ENCODE results near the gene EIF5. TPM values are rescaled to one million over a fixed set of nuclear protein-coding genes. Genes with fewer than 3 reads are reported as not detected.

The EIF5 gene
- total RNA-seq, 1 donor from 2014 or later = 186 TPM

DNA sequence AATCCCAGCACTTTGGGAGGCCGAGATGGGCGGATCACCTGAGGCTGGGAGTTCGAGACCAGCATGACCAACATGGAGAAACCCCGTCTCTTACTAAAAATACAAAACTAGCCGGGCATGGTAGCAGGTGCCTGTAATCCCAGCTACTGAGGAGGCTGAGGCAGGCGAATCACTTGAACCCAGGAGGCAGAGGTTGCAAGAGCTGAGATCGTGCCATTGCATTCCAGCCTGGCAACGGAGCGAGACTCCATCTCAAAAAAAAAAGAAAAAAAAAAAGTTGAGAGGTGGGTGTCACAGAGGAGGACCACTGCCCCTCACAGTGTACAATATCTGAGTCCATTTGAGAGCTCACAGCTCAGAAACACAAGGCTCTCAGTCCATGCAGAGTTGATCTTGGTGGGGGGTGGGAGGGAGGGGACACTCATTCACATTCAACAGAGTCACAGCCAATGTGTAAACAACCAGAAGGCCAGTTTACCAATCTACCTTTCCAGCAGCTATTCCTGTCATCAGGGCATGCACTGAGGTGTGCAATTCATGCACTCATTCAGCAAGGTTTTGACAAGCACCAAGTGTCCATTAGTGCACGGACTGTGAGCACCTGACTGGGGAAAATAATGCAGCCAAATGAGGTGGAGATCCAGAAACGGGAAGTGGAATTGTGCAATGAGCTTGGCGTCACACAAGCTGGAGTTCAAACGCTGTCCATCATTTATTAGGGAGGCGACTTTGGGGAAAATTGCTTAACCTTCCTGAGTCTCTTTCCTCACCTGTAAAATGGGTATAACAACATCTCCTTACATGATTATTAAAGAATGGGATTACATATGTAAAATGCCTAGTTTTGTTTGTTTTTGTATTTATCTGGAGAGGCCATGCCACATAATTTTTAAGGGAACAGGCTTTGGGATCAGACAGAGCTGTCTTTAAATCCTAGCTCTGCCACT is 4.4 kb upstream of the EIF5 start:
- Histone ChIP-seq H3K36me3 (no peaks in the 10 kb centered on the region), H3K4me3 (no peak overlapping the region), H3K27me3 (no peaks in the 10 kb centered on the region), H3K27ac (no peak overlapping the region), H3K9me3 (no peaks in the 10 kb centered on the region), H3K4me1 (peaks cover 12% of the 10 kb centered on the region)
- no peak for DNase-seq (ENCODE audit: extremely low spot score in 2 of 2)
- intact Hi-C loops (cut with DNase I) = no loop called here
- TF ChIP-seq POLR2A (IDR thresholded peaks at IDR 0.05) = no peak
- TF ChIP-seq, protein P1, sequence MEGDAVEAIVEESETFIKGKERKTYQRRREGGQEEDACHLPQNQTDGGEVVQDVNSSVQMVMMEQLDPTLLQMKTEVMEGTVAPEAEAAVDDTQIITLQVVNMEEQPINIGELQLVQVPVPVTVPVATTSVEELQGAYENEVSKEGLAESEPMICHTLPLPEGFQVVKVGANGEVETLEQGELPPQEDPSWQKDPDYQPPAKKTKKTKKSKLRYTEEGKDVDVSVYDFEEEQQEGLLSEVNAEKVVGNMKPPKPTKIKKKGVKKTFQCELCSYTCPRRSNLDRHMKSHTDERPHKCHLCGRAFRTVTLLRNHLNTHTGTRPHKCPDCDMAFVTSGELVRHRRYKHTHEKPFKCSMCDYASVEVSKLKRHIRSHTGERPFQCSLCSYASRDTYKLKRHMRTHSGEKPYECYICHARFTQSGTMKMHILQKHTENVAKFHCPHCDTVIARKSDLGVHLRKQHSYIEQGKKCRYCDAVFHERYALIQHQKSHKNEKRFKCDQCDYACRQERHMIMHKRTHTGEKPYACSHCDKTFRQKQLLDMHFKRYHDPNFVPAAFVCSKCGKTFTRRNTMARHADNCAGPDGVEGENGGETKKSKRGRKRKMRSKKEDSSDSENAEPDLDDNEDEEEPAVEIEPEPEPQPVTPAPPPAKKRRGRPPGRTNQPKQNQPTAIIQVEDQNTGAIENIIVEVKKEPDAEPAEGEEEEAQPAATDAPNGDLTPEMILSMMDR (IDR thresholded peaks at IDR 0.05) = no peak
- peak in 1 of 2 donors; percentile 36 for TF ChIP-seq POLR2AphosphoS5 (IDR thresholded peaks at IDR 0.05; ENCODE audit: insufficient read depth in 1 of 2, low read depth in 1 of 2)

DNA sequence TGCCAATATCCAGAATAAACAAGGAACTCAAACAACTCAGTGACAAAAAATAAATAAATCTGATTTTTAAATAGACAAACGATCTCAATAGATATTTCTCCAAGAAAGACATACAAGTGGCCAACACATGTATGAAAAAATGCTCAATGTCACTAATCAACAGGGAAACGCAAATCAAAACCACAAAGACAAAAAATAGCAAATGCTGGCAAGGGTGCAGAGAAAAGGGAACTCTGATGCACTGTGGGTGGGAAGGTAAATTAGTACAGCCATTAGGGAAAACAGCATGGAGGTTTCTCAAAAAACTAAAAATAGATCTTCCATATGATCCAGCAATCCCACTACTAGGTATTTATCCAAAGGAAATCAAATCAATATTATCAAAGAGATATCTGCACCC is 3.5 kb upstream of the EIF5 start:
- Histone ChIP-seq H3K27me3 (no peaks in the 10 kb centered on the region), H3K9me3 (no peaks in the 10 kb centered on the region), H3K36me3 (peaks cover 0 to under 1% of the 10 kb centered on the region in 2 donors), H3K27ac (no peak overlapping the region), H3K4me3 (no peak overlapping the region), H3K4me1 (peaks cover 19% of the 10 kb centered on the region)
- no peak for DNase-seq (ENCODE audit: extremely low spot score in 2 of 2)
- TF ChIP-seq POLR2A (IDR thresholded peaks at IDR 0.05) = no peak
- TF ChIP-seq, protein P1 (IDR thresholded peaks at IDR 0.05) = no peak
- no peak for TF ChIP-seq POLR2AphosphoS5 (IDR thresholded peaks at IDR 0.05; ENCODE audit: insufficient read depth in 1 of 2, low read depth in 1 of 2)
- intact Hi-C loops (cut with DNase I) = no loop called here

DNA sequence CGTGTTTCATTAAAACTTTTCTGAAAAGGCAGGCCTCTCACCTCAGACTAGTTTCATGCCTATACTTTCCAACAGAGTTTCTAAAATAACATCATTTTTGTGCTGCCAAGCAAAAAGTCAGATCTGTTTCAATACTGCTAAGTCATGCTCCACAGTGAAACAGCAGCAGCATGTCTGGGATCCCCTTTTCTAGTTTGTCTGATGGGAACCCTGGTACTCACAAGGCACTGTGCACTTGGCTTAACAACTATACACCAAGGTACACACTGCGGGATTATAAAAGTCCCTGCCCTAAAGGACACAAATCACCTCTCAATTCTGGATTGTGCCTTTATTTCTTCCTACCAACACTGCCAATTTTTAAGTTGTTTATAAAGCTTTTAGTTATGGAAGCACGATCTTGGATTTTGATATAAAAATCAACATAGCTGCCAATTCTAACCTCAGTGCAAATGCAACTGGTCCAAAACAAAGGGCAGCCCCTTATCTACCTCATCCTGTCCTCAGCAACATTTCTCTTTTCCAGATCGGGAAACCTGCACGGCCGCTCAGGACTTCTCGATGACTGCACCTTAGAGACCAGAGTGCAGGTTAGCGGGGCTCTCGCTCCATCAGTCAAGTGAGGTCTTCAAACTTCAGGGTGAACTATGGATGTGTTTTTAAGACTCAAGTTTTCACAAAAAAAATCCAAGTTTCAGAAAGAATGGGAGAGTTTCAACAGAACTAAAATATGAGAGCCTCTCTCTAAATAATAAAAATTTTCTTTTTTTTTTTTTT is 1.7 kb upstream of the EIF5 start:
- H3K36me3 ChIP-seq = peaks cover 3 to 19% of the 10 kb centered on the region in 2 donors
- peaks cover 37% of the 10 kb centered on the region for H3K4me1 ChIP-seq
- no peak overlapping the region for H3K4me3 ChIP-seq
- no peak for DNase-seq (ENCODE audit: extremely low spot score in 2 of 2)
- no peak for TF ChIP-seq POLR2A (IDR thresholded peaks at IDR 0.05)
- TF ChIP-seq POLR2AphosphoS5 (IDR thresholded peaks at IDR 0.05; ENCODE audit: insufficient read depth in 1 of 2, low read depth in 1 of 2) = no peak
- TF ChIP-seq, protein P1 (IDR thresholded peaks at IDR 0.05) = no peak
- no peaks in the 10 kb centered on the region for H3K9me3 ChIP-seq
- no peaks in the 10 kb centered on the region for H3K27me3 ChIP-seq
- peak overlapping the region; percentile 100 for H3K27ac ChIP-seq
- intact Hi-C loops (cut with DNase I) = no loop called here

DNA sequence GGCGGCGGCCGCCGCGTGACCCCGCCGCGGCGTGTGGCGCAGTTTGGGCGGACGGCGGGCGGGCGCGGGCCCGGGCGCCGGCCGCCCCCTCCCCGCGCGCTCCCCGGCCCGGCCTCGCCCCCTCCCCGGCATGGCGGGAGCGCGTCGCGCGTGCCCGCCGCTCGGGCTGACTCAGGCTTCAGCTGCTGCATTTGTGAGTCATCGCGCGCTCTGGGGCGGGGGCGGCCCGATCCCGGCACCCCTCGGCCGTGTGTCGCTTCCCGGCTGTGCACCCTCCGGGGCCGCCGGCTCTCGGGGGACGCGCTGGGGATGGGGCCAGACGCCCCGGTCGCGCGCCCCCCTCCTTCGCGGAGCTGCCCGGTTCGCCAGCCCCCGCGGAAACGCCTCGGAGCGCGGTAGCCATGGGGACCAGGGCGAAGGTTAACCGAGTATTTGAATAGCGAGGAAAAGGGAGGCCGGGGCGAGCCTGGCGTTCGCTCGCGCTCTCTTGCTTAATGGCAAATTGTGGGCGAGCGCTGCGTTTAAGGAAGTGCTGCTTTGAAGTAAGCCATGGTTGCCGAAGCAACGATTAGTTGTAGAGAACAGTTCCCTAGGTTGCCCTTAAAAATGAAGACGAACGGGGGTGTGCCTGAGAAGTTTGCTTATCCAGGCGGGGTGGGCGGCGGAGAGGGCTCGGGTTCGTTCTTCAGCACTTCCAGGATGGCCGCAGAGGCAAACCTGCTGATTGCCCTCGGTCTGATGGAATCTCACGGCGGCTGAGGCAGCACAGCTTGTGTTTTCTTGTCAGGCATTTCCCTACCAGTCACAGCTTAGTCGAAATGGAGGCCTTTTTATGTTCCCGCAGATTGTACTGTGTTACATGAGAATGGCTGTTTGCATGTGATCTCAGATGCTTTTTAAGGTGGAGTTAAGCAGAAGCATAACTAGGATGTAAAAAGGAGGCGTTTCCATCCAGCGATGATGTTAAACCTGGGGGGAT is 896 bp downstream of the EIF5 start:
- DNase-seq (ENCODE audit: extremely low spot score in 2 of 2) = no peak
- Histone ChIP-seq H3K9me3 (no peaks in the 10 kb centered on the region), H3K4me3 (peak overlapping the region; percentile 98 to 99), H3K27ac (peak overlapping the region; percentile 100), H3K27me3 (no peaks in the 10 kb centered on the region), H3K4me1 (peaks cover 42% of the 10 kb centered on the region), H3K36me3 (peaks cover 6 to 45% of the 10 kb centered on the region in 2 donors)
- intact Hi-C loops (cut with DNase I) = loop anchor here (1.0 kb wide), 1 partner anchor 50 kb away; the partner anchor contains the start of gene MARK3
- TF ChIP-seq POLR2AphosphoS5 (IDR thresholded peaks at IDR 0.05; ENCODE audit: insufficient read depth in 1 of 2, low read depth in 1 of 2) (peak in 1 of 2 donors; percentile 35), POLR2A (IDR thresholded peaks at IDR 0.05) (no peak)
- TF ChIP-seq, protein P1 (IDR thresholded peaks at IDR 0.05) = no peak
